Measurements from ENCODE around the gene PPM1F.

PPM1F gene

DNA sequence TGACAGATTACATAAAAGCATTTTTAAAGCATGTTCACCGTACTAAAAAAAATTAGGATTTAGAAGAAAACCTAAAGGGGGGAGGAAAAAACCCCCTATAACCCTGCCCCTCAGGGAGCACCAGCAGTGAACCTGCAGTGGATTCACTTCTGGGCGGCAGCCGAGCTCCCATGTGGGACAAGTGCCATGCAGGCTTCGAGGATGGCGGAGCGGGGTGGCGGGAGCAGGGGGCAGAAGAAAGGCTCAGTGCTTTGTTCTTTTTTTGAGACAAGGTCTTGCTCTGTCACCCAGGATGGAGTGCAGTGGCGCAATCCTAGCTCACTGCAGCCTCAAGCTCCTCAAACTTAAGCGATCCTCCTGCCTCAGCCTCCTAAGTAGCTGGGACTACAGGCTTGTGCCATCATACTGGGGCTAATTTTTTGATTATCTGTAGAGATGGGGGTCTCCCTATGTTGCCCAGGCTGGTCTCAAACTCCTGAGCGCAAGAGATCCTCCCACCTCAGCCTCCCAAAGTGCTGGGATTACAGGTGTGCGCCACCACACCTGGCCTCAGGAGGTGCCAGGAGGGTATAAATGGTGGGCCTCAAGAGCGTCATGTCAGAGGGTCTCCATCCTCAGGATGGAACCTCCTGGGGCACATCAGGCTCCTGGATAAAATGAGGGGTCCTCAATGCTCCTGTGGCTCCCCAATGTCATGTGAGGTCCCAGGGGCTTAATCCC lies 34.0 kb downstream of the PPM1F start:
- TF ChIP-seq, protein P1, sequence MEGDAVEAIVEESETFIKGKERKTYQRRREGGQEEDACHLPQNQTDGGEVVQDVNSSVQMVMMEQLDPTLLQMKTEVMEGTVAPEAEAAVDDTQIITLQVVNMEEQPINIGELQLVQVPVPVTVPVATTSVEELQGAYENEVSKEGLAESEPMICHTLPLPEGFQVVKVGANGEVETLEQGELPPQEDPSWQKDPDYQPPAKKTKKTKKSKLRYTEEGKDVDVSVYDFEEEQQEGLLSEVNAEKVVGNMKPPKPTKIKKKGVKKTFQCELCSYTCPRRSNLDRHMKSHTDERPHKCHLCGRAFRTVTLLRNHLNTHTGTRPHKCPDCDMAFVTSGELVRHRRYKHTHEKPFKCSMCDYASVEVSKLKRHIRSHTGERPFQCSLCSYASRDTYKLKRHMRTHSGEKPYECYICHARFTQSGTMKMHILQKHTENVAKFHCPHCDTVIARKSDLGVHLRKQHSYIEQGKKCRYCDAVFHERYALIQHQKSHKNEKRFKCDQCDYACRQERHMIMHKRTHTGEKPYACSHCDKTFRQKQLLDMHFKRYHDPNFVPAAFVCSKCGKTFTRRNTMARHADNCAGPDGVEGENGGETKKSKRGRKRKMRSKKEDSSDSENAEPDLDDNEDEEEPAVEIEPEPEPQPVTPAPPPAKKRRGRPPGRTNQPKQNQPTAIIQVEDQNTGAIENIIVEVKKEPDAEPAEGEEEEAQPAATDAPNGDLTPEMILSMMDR (IDR thresholded peaks at IDR 0.05), result no peak

DNA sequence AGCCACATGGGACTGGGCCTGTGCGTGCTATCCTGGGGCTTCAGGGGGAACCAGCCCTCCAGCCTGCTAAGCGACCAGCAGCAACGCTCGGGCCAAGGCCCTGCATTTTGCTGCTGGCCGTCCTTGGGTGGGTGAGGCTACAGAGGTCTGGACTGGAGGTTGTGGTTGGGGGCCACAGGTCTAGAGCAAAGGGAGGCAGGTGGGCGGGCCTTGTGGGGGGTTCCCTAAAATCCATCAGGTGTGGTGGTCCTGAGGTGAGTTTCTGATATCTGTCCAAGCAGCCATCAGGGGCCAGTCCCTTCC lies 34.7 kb downstream of the PPM1F start:
- TF ChIP-seq, protein P1 (IDR thresholded peaks at IDR 0.05), result no peak

DNA sequence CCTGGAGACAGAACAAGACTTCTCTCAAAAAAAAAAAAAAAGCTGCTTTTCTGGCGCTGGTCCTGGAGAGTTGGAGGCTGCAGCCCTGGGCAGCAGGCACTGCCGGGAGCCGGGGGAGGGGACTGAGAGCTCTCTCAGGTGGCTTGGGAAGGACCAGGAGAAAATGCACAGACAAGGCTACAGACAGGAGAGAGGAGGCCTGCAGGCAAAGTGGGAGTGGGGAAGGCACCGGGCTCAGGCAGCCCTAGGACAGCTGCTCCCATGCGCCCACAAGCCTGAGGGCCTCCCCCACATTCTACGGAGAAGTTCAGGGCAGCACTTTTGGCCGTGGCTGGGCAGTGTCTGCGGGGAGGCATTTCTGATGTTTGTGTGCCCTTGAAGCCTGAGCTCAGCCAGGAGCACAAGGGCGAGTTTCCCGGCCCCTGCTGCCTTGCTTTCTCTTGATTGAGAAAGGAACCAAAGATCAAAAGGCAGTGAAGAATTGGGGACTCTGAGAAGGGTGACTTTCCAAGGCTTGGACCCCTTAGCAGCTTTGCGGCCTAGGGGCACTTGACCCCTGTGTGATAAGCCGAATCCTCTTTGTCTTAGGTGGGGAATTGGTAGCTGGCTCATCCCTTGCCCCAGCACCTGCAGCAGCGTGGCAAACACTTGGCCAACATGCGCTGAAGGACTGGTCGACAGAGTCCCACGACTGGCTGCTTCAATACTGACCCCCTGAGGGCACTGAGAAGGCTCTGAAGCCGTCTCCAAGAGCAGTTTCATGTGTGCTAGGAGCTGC lies 35.3 kb downstream of the PPM1F start:
- TF ChIP-seq, protein P1 (IDR thresholded peaks at IDR 0.05), result no peak

DNA sequence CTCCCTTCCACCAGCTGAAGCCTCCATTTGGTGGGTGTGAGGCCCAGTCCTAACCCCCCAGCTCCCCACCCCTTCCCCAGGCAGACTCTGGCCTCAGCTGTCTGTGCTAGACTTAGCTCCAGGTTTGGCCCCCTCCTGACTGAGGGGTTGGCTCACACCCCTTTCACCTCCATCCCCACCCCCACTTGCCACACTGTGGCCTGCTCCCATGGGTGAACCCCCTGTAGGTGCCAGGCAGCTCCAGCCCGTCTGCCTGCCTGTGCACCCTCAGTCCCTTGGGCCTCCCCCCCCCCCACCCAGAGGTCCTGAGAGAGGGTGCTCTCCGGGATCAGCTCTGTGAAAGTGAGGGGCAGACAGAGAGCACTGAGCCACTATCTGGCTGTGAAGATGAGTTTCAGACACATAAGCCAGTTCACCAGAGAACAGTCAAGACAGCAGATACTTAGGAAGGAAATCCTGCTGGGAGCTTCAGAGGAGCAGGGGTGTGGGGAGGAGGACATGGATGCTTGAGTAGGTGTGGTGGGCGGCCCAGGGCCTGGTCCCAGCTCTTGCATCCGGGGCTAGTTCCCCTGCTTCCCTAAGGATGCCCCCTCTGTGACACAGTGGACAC lies 36.2 kb downstream of the PPM1F start:
- TF ChIP-seq, protein P1 (IDR thresholded peaks at IDR 0.05), result no peak

DNA sequence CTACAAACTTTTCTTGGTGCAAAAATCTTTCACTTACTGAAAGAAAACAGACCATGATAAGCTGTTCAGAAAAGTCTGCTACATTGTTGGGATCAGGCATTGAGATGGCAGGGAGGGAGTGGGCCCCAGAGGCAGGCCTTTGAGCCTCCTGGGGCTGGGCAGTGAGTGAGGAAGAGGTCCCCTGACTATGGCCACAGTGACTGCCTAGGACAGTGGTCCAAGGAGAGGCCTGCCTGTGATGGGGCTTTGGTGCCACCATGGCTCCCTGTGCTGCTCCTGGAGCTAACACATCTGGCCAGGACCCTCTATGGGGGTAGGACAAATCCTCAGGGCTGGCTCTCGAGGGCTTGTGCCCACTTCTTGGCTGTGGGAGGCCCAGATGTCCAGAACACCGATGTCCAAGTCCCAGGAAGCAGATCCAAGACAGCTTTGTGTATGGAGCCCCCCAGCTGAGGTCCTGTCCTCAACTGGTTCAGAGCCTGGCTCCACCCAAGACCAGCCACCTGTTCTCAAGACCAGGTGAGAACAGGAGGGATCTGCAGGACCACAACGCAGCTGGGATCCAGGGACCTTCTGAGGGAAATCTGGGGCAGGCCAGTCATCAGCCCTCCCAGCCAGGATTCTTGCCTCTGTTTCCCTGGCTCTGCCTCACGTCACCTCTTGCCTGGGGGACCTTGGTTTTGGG lies 36.9 kb downstream of the PPM1F start:
- TF ChIP-seq, protein P1 (IDR thresholded peaks at IDR 0.05), result no peak

DNA sequence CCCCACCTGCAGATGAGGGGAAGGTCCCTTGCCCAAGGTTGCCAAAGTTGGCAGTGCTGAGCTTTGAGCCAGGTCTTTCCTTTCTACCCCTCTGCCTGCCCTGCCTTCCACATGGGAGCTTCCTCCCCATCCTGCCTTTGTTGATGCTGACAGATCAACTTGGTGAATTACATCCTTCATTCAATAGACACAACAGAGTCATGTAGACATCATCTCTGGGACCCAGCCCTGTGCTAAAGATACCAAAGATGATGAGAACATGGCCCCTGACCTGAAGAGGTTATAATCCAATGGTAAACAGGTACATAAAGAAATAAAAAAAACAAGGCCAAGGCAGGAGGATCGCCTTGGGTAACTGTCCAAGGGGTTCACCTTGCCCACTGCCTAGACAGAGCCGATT lies 42.8 kb downstream of the PPM1F start:
- TF ChIP-seq, protein P1 (IDR thresholded peaks at IDR 0.05), result no peak

DNA sequence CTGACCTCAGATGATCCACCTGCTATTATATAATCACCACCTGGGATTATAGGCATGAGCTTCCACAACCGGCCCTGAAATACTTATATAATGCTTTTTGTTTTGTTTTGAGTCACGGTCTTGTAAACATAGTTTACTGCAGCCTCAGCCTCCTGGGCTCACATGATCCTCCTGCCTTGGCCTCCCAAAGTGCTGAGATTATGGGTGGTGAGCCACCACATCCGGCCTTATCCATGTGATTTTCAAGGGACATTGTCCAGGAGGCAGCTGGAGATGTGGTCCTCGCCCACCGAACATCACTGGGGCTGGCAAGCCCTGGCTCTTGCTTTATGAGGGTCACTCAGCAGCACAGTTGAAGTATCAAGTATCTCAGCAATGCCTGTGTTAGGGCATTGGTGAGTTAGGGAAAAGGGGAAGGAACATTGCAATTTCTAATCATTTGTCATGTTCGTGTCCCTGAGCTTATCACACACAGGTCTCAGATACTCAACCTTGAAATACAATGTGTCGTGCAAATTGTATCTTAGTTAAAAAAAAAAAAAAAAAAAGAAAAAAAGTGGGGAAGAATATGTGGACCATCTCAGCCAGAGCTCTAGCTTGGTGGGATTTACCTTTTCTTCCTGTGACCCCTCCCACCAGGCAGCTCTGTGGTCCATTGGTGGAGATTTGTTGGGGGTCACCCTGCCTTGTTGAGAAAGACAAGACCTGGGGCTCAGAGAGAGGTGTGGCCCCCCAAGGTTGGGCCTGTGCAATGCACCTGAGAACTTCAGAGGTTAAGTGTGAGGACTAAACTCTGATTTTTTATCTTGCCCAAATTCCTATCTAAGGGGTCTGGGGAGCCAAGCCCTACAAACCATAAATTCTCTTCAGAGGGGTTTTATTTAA lies 44.8 kb downstream of the PPM1F start:
- TF ChIP-seq, protein P1 (IDR thresholded peaks at IDR 0.05), result no peak

All from LNCAP (cell line).